Endothelial cell of umbilical vein (primary cell): ENCODE data around the gene KYNU. TPM values are rescaled to one million over a fixed set of nuclear protein-coding genes. Genes with fewer than 3 reads are reported as not detected.

Experiments used
- BruUV-seq: library from RNA; stranded (reverse); fragments of 400-500 nt; replicated peaks from 2 replicates; lab custom pipeline; 2021; lab: Mats Ljungman, UMichigan
- CTCF ChIA-PET: fragments of 300-600, 350-600 bp; sonication (Branson Sonifier 250); formaldehyde crosslinking; loops from one replicate; lab custom pipeline; 2021; ENCODE audit warnings: antibody characterized with exemption, inconsistent platforms; lab: Charles Lee
- POLR2A ChIA-PET: fragments of 300-600, 350-600 bp; sonication (Branson Sonifier 250); formaldehyde crosslinking; loops from one replicate; lab custom pipeline; 2021; ENCODE audit warnings: antibody characterized with exemption, inconsistent platforms; lab: Charles Lee
- DNase-seq: peaks from one replicate; pipeline ENCODE4 v3.0.0-alpha.2; 2011; ENCODE audit warnings: low read depth, low spot score
- FAIRE-seq: peaks from 2 replicates; lab custom pipeline; 2011; peaks lifted over from hg19 to GRCh38; lab: Jason Lieb, UNC
- H2AFZ ChIP-seq: 2 replicates; pipeline ENCODE4 v1.6.0; 2012; ENCODE audit warnings: low read depth, low read length, control low read depth, inconsistent platforms
- H3K27ac ChIP-seq: 2 replicates; pipeline ENCODE4 v1.5.1; 2011; ENCODE audit warnings: low read depth, mild to moderate bottlenecking, control low read depth, low read length, moderate library complexity; ENCODE audit not compliant: insufficient read depth
- H3K27me3 ChIP-seq, 2 experiments: 2 replicates each; pipeline versions ENCODE4 v1.6.0 to v1.6.1; 2011; ENCODE audit warnings: low read length in 2 of 2, mixed read lengths in 1 of 2; ENCODE audit not compliant: control insufficient read depth in 2 of 2, insufficient read depth in 2 of 2
- H3K36me3 ChIP-seq, 2 experiments: 2 replicates in 1 of 2; 3 replicates in 1 of 2; pipeline ENCODE4 v1.5.1; 2011; ENCODE audit warnings: low read length in 2 of 2, mild to moderate bottlenecking in 1 of 2, moderate library complexity in 1 of 2; ENCODE audit not compliant: control insufficient read depth in 2 of 2, insufficient read depth in 2 of 2; ENCODE audit errors: extremely low read depth in 1 of 2
- H3K4me1 ChIP-seq: 3 replicates; pipeline ENCODE4 v1.5.1; 2011; ENCODE audit warnings: mild to moderate bottlenecking, low read length; ENCODE audit not compliant: control insufficient read depth, insufficient read depth; ENCODE audit errors: extremely low read depth
- H3K4me2 ChIP-seq: 2 replicates; pipeline ENCODE4 v1.6.1; 2011; ENCODE audit warnings: low read length, control low read depth, mixed read lengths; ENCODE audit not compliant: insufficient read depth
- H3K4me3 ChIP-seq, 3 experiments: fragments of 200-600 bp in 1 of 3; sonication (generic), shearing (Covaris generic) in 1 of 3; replicated peaks in 1 of 3; 2 replicates each; pipeline ENCODE4 v1.5.1; 2011 to 2016; ENCODE audit warnings: control low read depth in 3 of 3, low read length in 3 of 3, mild to moderate bottlenecking in 2 of 3, inconsistent platforms in 1 of 3, low read depth in 1 of 3, moderate library complexity in 1 of 3; ENCODE audit not compliant: insufficient read depth in 1 of 3
- H3K79me2 ChIP-seq: 2 replicates; pipeline ENCODE4 v1.6.0; 2012; ENCODE audit warnings: low read length, inconsistent platforms; ENCODE audit not compliant: control insufficient read depth, insufficient read depth
- H3K9ac ChIP-seq: replicated peaks from 2 replicates; pipeline ENCODE3; 2011; ENCODE audit warnings: low read length, control low read depth; ENCODE audit not compliant: insufficient read depth; ENCODE audit errors: extremely low read depth
- H3K9me1 ChIP-seq: replicated peaks from 3 replicates; pipeline ENCODE4 v1.6.0; 2011; ENCODE audit warnings: mild to moderate bottlenecking, low read length; ENCODE audit not compliant: control insufficient read depth, insufficient read depth; ENCODE audit errors: extremely low read depth
- H3K9me3 ChIP-seq: replicated peaks from 2 replicates; pipeline ENCODE4 v1.5.1; 2012; ENCODE audit warnings: low read length, inconsistent platforms; ENCODE audit not compliant: control insufficient read depth, insufficient read depth
- H4K20me1 ChIP-seq: replicated peaks from 2 replicates; pipeline ENCODE3; 2011; ENCODE audit warnings: mild to moderate bottlenecking, low read length; ENCODE audit not compliant: control insufficient read depth, insufficient read depth; ENCODE audit errors: extremely low read depth
- CTCF ChIP-seq, 2 donors: IDR thresholded peaks; 1 replicate in 1 of 2; 2 replicates in 1 of 2; pipeline ENCODE4 v1.5.1; 2011; ENCODE audit warnings: low read length in 2 of 2, mild to moderate bottlenecking in 2 of 2, moderate library complexity in 2 of 2, control low read depth in 1 of 2, inconsistent platforms in 1 of 2, low read depth in 1 of 2; ENCODE audit not compliant: insufficient read depth in 1 of 2; ENCODE audit errors: extremely low read depth in 1 of 2
- EZH2 ChIP-seq: IDR thresholded peaks from 2 replicates; pipeline ENCODE4 v1.6.1; 2012; ENCODE audit warnings: borderline replicate concordance, low read depth, mild to moderate bottlenecking, moderate library complexity, low read length, inconsistent platforms; ENCODE audit not compliant: severe bottlenecking
- FOS ChIP-seq: IDR thresholded peaks from 2 replicates; pipeline ENCODE4 v1.6.1; 2011; ENCODE audit warnings: mild to moderate bottlenecking, low read length, moderate library complexity, borderline replicate concordance; ENCODE audit not compliant: insufficient read depth
- GATA2 ChIP-seq: IDR thresholded peaks from 2 replicates; pipeline ENCODE4 v1.7.0; 2011; ENCODE audit warnings: low read depth, mild to moderate bottlenecking, moderate library complexity, mixed read lengths, low read length; ENCODE audit not compliant: insufficient read length, insufficient read depth
- JUN ChIP-seq: IDR thresholded peaks from 2 replicates; pipeline ENCODE4 v1.6.1; 2011; ENCODE audit warnings: borderline replicate concordance, low read depth; ENCODE audit not compliant: insufficient read length, insufficient read depth
- MYC ChIP-seq: IDR thresholded peaks from one replicate; pipeline ENCODE4 v1.6.1; 2011; ENCODE audit warnings: mild to moderate bottlenecking, low read depth, low read length
- POLR2A ChIP-seq: IDR thresholded peaks from 2 replicates; pipeline ENCODE4 v1.6.1; 2012; ENCODE audit warnings: low read depth, mild to moderate bottlenecking, control low read depth, low read length
- dilution Hi-C: fragments of 300-500 bp; cut with MboI; formaldehyde crosslinking; loops from one replicate; pipeline ENCODE4 v1.15.0; 2019; ENCODE audit warnings: low sequenced_read_pairs; ENCODE audit not compliant: extremely low pct_ligation_motif_present
- intact Hi-C: fragments of 100-400 bp; cut with micrococcal nuclease; formaldehyde crosslinking; loops from one replicate; pipeline ENCODE4 v1.10.0; 2022
- polyA plus RNA-seq, 4 experiments: library from polyadenylated mRNA; depleted of rRNA in 3 of 4; stranded (reverse) in 3 of 4; unstranded in 1 of 4; fragments of >200 nt; gene quantifications; 2 replicates each; pipeline versions ENCODE4 v1.2.1 to v1.2.3, GENCODE V29; 2011 to 2012; ENCODE audit warnings: missing spikeins in 1 of 4
- total RNA-seq: library from RNA; stranded (reverse); gene quantifications from 2 replicates; pipeline ENCODE4 v1.2.3, GENCODE V29; 2021
- TF ChIP-seq, protein P1 (sequence below): IDR thresholded peaks from 2 replicates; pipeline ENCODE4 v1.6.1; 2011; ENCODE audit not compliant: insufficient read depth, insufficient read length

The KYNU gene
- total and polyA plus RNA-seq, 2 donors (not counting 3 experiments of a cell fraction or from before 2014, with no cell fraction given): 0.04 TPM; not detected in 1

GRCh38 chr2:142885543-142885942 lies 8.1 kb downstream of the KYNU start:
- Histone ChIP-seq H3K4me1 (no peaks in the 10 kb centered on the region), H3K9ac (no peak overlapping the region), H3K27ac (no peak overlapping the region), H3K79me2 (no peaks in the 10 kb centered on the region), H3K9me1 (no peaks in the 10 kb centered on the region), H3K36me3 (no peaks in the 10 kb centered on the region), H3K9me3 (no peaks in the 10 kb centered on the region), H3K27me3 (no peaks in the 10 kb centered on the region), H4K20me1 (no peaks in the 10 kb centered on the region), H2AFZ (no peak overlapping the region), H3K4me2 (no peak overlapping the region), H3K4me3 (no peak overlapping the region)
- no TSS peak for BruUV-seq
- dilution Hi-C loops: no loop called here
- TF ChIP-seq GATA2: no peak
- no peak for TF ChIP-seq POLR2A
- no peak for TF ChIP-seq MYC
- TF ChIP-seq EZH2: no peak
- TF ChIP-seq CTCF (IDR thresholded peaks at IDR 0.05; ENCODE audit: extremely low read depth in 1 of 2, insufficient read depth in 1 of 2, low read depth in 1 of 2, low read length in 2 of 2): no peak
- TF ChIP-seq FOS: no peak
- TF ChIP-seq, protein P1, sequence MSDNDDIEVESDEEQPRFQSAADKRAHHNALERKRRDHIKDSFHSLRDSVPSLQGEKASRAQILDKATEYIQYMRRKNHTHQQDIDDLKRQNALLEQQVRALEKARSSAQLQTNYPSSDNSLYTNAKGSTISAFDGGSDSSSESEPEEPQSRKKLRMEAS: no peak
- no peak for TF ChIP-seq JUN
- ChIA-PET POLR2A (no interaction called here), CTCF (interaction anchor here (0.9 to 1.0 kb wide), 2 partner anchors 11 to 95 kb away, joined by 3 read pairs; no protein-coding TSS in a partner anchor)
- intact Hi-C loops: no loop called here
- FAIRE-seq (no peak), DNase-seq (no peak)
